DMS 273 treated with DMSO at 0.1 percent for 48 hours (cell line): ENCODE data around the gene NAALADL2.
"Not testable (repeated sequence)": the region's sequence is repeated elsewhere in the genome, so short reads cannot be mapped to it uniquely, and the experiment has no call there.

Experiments
- DNase-seq: peaks from one replicate; lab custom pipeline; 2025; lab: John Stamatoyannopoulos, UW

The NAALADL2 gene

GRCh38 chr3:175585898-175586297 is 726.8 kb downstream of the NAALADL2 start:
- no peak for DNase-seq

GRCh38 chr3:175590745-175591144 is 731.6 kb downstream of the NAALADL2 start:
- no peak for DNase-seq

- DNase-seq, result no peak
These were observed 732.2 kb downstream of the NAALADL2 start for GRCh38 chr3:175591375-175591774.

- no peak for DNase-seq
These were observed 734.2 kb downstream of the NAALADL2 start for GRCh38 chr3:175593331-175593730.

- no peak for DNase-seq
These were observed 739.6 kb downstream of the NAALADL2 start for GRCh38 chr3:175598740-175599139.

- DNase-seq, result no peak
These were observed 742.4 kb downstream of the NAALADL2 start for GRCh38 chr3:175601521-175601920.

- no peak for DNase-seq
These were observed 746.7 kb downstream of the NAALADL2 start for GRCh38 chr3:175605851-175606250.

- DNase-seq, result peak; percentile 29
These were observed 747.6 kb downstream of the NAALADL2 start for GRCh38 chr3:175606650-175607318.

GRCh38 chr3:175608356-175608755 is 749.2 kb downstream of the NAALADL2 start:
- DNase-seq, result no peak

GRCh38 chr3:175608911-175609310 is 749.8 kb downstream of the NAALADL2 start:
- no peak for DNase-seq

GRCh38 chr3:175612487-175613196 is 753.5 kb downstream of the NAALADL2 start:
- no peak for DNase-seq

GRCh38 chr3:175614107-175614506 is 755.0 kb downstream of the NAALADL2 start:
- DNase-seq, result not testable (repeated sequence)

- no peak for DNase-seq
These were observed 758.1 kb downstream of the NAALADL2 start for GRCh38 chr3:175617247-175617646.

GRCh38 chr3:175619369-175619768 is 760.2 kb downstream of the NAALADL2 start:
- DNase-seq, result no peak

- DNase-seq, result no peak
These were observed 761.0 kb downstream of the NAALADL2 start for GRCh38 chr3:175620093-175620492.

GRCh38 chr3:175620532-175620931 is 761.4 kb downstream of the NAALADL2 start:
- no peak for DNase-seq

- DNase-seq, result no peak
These were observed 781.8 kb downstream of the NAALADL2 start for GRCh38 chr3:175640958-175641357.

- DNase-seq, result no peak
These were observed 787.7 kb downstream of the NAALADL2 start for GRCh38 chr3:175646865-175647264.

GRCh38 chr3:175648899-175649298 is 789.8 kb downstream of the NAALADL2 start:
- DNase-seq, result no peak

- DNase-seq, result no peak
These were observed 792.6 kb downstream of the NAALADL2 start for GRCh38 chr3:175651716-175652115.

- DNase-seq, result no peak
These were observed 796.2 kb downstream of the NAALADL2 start for GRCh38 chr3:175655351-175655750.

- no peak for DNase-seq
These were observed 797.3 kb downstream of the NAALADL2 start for GRCh38 chr3:175656461-175656860.

- DNase-seq, result no peak
These were observed 800.7 kb downstream of the NAALADL2 start for GRCh38 chr3:175659670-175660350.
